RCC 7860 (cell line): ENCODE results near the gene ATP11A.
A peak's percentile ranks its signal among the peaks of the same experiment; 100 is the strongest.
"Not testable (repeated sequence)": the region's sequence is repeated elsewhere in the genome, so short reads cannot be mapped to it uniquely, and the experiment has no call there.

Source experiments
- DNase-seq: peaks from one replicate; pipeline ENCODE4 v3.0.0-alpha.2; 2015; ENCODE audit warnings: low spot score
- FAIRE-seq: peaks from 2 replicates; lab custom pipeline; 2012; peaks lifted over from hg19 to GRCh38; lab: Jason Lieb, UNC

Gene ATP11A

DNA sequence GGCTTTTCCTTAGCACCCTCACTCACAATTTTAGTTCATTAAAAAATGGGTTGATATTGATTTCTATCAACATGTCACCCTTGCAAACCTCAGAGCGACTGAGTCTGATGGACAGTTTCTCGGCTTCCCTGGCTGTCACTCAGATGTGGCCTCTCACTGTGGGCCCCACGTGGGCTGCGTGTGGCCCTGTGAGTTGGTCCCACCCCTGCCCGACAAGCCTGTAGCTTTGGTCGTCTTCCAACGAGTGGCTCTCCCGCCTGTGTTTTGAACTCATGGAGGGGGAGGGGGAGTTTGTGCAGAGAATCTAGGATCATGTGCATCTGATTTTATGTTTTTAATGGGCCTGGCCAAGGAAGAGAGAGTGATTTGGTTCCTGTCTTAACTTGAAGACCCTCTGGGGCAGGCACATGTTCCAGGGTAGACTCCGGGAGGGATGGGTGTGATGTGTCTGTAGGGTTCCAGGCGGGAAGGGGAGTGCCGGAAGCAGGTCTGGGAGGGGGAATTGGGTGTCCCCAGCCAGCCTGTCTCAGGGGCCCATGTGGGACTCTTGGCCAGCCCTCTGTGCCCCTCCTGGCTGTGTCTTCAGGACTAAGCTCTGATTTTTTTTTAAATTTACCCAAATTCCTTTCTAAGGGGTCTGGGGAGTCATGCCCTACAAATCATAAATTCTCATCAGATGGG is 18.9 kb downstream of the ATP11A start:
- FAIRE-seq (no peak), DNase-seq (no peak)

- not testable (repeated sequence) for DNase-seq, FAIRE-seq
These were observed 19.5 kb downstream of the ATP11A start for GRCh38 chr13:112709316-112709715.

DNA sequence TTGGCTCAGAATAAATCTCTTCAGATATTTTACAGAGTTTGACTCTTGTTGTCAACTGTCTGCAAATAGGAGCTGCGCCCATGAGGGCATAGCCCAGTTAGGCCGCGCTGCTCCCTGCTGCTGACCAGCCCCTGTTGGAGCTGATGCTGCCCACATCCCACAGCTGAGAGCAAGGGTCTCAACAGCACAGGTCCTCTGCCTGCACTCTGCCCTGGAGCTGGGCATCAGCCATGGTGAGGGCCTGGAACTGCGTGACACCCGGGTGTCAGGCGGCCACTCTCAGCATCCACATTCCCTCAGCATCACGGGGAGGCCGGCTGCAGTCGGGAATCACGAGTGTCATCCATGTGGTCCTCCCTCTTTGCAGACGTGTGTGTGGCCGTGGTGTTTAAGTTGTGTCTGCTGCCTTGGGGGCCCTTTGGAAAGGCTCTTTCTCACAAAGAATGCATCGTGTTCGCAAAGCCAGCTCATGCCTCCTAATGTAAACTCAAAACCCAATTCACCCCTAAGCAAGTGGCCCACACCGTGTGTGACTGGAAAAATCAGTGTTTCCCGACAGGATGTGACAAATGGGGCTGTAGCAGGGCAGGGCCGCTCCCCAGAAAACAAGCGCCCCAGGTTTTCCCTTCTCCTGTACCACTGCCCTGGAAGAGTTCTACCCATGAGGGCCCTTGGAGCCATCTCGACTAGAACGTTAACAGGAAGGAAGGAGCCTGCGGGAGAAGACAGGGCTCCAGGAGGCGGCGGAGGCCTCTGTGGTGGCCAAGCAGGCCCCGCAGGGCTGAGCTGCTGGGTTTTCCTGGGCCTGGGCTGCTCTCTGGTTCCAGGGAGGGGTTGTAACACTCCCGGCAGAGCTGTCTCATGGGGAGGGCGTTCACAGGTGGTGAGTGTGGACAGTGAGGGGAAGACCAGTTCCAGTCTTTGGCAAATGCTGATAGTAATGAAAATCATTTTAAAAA is 20.3 kb downstream of the ATP11A start:
- DNase-seq, result no peak
- FAIRE-seq, result no peak

GRCh38 chr13:112710855-112711527 is 21.2 kb downstream of the ATP11A start:
- FAIRE-seq (no peak), DNase-seq (no peak)

DNA sequence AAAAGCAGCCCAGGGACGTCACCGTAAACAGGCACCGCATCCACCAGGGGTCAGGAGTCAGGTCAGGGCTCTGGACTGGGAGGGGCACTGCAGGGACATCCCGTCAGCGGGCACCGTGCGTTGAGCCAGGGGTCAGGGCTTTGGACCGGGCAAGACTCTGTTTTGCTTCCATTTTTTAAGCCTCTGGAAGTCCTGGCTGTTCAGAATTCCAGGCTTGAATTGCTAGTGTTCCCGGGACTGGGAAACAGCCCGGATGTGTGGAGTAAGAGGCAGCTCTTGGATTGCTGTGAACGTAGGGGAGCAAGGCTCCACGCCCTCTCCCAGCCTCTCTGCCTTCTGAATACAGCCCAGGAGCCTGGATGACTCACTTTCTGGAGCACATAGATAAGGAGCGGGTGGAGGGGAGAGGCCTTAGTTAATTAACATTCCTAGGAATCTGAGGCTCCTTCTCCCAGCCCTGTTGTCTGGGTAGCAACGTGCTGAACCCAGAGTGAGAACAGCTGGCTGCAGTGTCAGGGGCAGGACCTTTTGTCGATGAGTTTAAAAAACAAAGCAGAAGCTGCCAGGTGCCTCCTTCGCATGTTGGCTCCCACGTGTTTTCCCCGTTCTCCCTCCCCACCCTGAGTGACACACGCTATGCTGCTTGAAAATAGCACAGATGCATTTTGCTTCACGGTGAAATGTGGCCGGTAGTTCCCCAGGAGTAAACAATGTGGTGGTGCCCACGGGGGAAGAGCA is 21.9 kb downstream of the ATP11A start:
- FAIRE-seq, result peak; percentile 86

GRCh38 chr13:112712451-112713207 is 22.8 kb downstream of the ATP11A start:
- DNase-seq (no peak), FAIRE-seq (no peak)

More for the DNA sequence above, 21.9 kb downstream of the ATP11A start:
- DNase-seq, result peak; percentile 87

DNA sequence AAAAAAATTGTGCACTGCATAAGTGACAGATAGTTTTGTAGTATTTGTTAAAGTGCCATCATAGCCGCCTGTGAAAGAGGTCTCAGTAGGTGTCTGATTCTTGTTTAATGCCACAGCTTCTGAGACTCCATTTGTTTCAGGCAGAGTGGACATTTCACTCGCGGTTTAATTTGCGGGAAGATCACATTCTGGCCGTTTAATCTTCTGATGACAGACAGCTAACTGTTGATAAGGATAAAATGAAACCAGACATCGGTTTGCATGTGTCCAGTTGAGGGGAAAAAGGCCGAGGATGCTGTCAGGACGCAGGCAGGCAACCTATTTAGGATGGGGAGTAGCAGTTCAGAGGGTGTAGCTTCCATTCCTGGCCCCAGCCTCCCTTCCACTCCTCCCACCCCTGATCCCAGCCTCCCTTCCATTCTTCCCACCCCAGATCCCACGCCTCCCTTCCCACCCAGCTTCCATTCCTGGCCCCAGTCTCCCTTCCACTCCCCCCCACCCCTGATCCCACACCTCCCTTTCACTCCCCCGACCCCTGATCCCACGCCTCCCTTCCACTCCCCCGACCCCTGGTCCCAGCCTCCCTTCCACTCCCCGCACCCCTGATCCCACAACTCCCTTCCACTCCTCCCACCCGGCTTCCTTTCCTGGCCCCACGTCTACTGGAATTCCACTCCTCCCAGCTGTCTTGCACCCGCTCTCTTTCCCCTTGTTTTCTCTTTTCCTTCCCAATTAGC is 23.8 kb downstream of the ATP11A start:
- no peak for FAIRE-seq
- no peak for DNase-seq

GRCh38 chr13:112714376-112715174 is 24.7 kb downstream of the ATP11A start:
- FAIRE-seq (no peak), DNase-seq (no peak)

DNA sequence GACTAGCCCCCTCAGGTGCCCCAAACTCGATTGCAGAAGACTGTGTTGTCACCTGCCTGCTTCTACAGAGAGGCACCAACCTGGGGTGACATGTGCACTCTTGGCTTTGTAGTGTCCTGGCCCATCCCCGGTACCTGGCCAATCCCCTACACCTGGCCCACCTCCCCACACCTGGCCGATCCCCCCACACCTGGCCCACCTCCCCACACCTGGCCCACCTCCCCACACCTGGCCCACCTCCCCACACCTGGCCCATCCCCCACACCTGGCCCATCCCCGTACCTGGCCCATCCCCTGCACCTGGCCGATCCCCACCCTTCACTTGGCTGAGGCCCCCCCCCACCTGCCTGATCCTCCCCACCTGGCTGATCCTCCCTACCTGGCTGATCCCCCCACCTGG is 25.4 kb downstream of the ATP11A start:
- FAIRE-seq, result no peak

GRCh38 chr13:112715715-112716460 is 26.1 kb downstream of the ATP11A start:
- no peak for FAIRE-seq
- DNase-seq, result no peak

More for the DNA sequence above, 25.4 kb downstream of the ATP11A start:
- DNase-seq, result no peak

DNA sequence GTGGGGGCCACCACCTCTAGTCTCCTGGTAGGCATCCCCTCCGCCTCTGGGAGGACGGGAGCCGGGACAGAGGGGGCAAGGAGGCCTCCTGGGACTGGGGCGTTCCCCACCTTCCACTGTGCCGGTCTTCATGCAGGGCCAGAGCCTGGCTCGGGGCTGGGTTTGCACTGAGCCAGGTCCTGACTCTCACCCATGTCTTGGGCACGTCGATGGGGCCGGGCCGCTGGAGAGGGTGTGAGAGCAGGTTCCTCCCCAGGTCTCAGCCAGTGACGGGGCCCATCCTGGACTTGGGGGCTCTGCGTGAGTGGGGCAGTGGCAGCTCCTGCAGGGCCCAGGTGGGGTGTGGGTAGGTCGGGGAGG is 26.6 kb downstream of the ATP11A start:
- no peak for DNase-seq

DNA sequence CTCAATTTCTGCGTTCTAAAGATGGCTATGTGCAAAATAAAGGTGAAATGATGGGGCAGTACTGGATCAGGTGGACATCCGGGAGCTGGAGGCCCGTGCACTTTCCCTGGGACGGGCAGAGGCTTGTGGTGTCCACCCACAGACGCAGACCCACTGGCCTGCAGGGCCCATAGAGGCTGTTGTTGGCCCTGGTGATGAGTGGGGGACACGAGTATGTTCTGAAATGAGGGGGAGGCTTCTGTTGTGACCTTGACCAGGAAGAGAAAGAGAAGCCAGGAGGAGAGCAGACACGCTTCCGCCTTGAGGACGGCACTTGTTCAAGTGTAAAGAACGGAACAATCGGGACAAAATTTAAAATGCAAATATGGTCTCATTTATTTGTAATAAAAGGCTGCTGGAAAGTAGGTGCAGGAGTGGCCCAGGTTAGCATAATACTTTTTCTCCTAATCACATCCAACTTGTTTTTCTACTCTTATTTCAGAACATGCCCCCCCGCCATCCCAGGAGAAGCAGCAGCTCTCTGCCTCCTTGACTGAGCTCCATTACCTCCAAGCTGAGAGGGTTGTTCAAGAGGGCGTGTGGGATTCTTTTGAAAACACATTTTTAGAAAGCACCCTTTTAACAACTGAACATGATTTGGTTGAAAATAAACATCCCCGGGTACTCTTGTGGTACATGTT is 27.1 kb downstream of the ATP11A start:
- DNase-seq, result no peak
- no peak for FAIRE-seq

More for the DNA sequence above, 26.6 kb downstream of the ATP11A start:
- FAIRE-seq, result no peak

GRCh38 chr13:112718318-112718717 is 28.5 kb downstream of the ATP11A start:
- no peak for FAIRE-seq
- DNase-seq, result no peak

DNA sequence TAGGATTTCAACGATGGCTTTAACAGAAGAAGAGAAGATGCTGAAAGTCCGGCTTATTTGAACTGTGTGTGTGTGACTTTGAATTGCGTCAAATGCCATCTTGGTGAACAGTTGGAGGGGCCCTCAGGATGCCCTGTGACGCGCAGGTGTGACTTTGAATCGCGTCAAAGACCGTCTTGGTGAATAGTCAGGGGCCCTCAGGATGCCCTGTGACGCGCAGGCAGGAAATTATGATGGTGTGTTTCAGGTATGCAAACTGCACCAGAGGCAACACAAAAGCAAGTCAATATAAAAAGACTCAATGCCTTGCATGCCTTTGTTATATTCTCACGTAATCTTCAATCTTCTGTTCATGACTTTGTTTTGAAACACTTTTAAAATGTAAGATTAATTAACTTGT is 29.2 kb downstream of the ATP11A start:
- FAIRE-seq (no peak), DNase-seq (no peak)

DNA sequence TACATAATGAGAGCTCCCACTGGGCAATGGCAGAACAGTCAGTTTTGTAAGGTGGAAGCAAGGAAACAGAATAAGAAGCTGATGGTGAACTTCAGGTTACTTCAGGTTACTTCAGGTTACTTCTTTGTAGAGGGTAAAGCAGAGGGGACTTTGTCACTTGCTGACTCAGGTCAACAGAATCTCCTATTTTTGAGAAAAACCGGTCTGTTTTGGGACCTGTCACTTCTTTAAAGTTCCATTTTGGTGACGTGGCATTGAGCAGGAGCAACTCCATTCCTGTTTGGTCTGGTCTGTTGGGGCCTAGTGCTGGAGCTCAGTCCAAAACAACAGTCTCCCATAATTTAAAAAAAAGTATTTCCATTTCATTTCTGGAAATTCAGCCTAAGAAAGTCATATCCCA is 29.7 kb downstream of the ATP11A start:
- FAIRE-seq, result no peak
- no peak for DNase-seq

DNA sequence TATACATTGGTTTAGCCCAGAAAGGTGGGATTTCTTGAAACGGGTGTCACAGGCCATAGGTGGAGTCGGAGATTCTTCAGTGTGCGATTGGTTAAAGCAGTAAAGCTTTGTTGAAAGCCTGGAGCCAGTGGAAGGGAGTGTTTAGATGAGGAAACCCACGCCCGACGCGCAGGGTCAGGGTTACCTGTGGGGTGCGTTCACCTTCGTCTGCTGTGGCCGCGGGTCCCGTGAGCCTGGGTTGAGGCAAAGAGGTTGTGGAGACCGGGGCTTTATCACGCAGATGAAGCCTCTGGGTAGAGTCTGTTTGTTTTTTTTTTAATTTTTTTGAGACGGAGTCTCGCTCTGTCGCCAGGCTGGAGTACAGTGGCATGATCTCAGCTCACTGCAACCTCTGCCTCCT is 30.4 kb downstream of the ATP11A start:
- FAIRE-seq, result no peak
- no peak for DNase-seq

DNA sequence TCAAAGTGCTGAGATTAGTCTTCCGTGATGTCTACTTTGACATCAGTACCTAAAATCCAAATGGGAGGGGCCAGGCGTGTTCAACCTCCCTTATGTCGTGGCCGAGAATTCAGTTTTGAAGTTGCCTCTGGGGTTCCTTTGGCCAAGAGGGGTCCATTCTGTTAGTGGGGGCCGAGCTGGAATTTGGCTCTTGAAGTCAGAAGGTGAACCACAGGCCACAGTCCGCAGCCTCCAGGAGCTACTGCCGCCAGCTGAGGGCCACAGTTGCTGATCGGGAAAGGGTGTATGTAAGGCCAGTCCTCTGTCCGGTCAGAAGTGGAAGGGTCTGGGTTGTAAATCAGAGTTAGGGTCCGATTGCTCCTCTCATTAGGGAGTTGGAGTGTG is 31.0 kb downstream of the ATP11A start:
- DNase-seq (no peak), FAIRE-seq (no peak)
